GM12874 (cell line): ENCODE measurements around the gene SF3A2.
A peak's percentile ranks its signal among the peaks of the same experiment; 100 is the strongest.

Experiments used
- TF ChIP-seq, protein P1 (sequence below): IDR thresholded peaks from 2 replicates; pipeline ENCODE4 v1.5.1; 2011; ENCODE audit warnings: low read depth, mild to moderate bottlenecking, control low read depth, low read length, moderate library complexity; ENCODE audit not compliant: insufficient read depth

SF3A2 gene

DNA sequence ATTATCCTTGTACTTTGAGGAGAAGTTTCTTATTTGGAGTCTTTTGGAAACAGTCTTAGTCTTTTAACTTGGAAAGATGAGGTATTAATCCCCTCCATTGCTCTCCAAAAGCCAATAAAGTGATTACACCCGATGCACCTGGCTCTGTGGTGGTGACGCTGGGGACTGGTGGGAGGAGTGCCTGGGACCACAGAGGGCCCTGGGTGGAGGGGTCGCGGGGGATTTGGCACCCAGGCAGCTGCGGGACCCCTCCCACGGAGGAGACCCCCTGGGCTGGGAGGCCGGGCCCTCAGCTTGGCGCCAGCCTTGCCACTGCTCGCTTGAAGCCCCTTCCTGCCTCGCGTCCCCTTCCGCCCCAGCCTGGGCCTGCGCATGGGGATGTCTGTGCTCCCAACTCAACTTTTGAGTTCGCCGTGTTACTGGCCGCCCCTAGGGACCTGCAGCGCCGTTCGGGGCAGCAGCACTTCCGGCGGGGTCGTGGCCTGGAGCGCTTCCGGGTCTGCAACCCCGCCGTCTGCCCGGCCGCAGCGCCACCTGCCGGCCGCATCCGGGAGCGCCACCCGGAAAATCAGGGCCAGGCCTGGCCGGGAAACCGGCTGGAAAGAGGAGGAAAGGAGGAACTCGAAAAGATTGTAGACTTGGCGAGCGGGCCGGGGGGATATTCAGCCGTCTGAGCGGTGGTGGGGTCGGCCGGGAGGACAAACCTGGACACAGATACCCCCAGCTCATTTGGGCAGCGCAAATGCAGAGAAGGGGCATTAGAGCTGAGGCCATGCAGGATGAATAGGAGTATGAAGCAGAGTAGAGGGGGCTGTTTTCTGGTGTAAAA, 36.9 kb downstream of the SF3A2 start:
- TF ChIP-seq, protein P1, sequence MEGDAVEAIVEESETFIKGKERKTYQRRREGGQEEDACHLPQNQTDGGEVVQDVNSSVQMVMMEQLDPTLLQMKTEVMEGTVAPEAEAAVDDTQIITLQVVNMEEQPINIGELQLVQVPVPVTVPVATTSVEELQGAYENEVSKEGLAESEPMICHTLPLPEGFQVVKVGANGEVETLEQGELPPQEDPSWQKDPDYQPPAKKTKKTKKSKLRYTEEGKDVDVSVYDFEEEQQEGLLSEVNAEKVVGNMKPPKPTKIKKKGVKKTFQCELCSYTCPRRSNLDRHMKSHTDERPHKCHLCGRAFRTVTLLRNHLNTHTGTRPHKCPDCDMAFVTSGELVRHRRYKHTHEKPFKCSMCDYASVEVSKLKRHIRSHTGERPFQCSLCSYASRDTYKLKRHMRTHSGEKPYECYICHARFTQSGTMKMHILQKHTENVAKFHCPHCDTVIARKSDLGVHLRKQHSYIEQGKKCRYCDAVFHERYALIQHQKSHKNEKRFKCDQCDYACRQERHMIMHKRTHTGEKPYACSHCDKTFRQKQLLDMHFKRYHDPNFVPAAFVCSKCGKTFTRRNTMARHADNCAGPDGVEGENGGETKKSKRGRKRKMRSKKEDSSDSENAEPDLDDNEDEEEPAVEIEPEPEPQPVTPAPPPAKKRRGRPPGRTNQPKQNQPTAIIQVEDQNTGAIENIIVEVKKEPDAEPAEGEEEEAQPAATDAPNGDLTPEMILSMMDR: peak; percentile 96

DNA sequence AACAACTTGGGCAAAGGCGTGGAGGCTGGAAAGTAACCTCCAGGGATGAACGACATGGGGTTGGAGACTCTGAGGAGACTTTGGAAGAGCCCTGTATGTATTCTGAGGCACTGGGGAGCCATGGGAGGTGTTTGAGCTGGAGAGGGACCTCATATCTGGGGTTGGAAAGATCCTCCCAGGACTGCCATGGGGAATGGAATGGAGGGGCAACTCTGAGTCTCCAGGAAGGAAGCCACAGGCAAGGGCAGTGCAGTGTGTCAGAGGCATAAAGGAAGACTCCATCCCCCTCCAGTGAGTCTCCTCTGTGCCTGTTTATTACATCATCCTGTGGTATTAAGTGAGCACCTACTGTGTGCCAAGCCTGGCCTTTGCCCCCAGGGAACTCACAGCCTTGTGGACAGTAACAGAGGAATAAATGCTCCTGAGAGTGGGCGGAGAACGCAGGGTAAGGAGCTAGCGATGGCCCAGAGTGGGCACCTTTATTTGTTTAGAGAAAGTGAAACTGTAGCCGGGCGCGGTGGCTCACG, 37.6 kb downstream of the SF3A2 start:
- TF ChIP-seq, protein P1: no peak

DNA sequence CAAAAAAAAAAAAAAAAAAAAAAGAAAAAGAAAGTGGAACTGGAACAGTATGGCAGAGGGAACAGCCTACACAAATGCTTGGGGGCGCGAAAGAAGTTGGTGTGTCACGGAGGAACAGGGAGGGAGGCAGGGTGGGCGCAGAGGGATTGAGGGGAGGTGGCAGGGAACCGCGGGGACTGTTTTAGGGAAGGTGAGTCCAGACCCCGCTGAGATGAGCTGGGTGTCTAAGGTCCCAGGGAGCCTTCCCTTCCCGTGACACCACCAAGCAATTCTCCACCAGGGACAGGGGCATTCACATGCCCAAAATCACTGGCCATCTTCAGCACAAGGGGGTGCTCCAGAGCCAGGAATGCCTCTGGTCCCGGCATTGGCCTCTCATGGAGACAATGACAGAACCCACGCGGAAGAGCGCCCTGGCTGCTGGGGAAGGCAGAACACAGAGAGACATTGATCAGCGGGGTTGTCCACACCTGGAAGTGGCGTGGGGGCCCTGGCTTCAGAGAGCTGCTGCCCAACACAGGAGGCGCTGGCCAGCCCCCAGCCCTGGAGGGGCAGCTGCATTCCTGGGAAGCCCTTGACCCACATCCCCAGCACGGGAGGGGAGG, 38.4 kb downstream of the SF3A2 start:
- TF ChIP-seq, protein P1: peak; percentile 55

DNA sequence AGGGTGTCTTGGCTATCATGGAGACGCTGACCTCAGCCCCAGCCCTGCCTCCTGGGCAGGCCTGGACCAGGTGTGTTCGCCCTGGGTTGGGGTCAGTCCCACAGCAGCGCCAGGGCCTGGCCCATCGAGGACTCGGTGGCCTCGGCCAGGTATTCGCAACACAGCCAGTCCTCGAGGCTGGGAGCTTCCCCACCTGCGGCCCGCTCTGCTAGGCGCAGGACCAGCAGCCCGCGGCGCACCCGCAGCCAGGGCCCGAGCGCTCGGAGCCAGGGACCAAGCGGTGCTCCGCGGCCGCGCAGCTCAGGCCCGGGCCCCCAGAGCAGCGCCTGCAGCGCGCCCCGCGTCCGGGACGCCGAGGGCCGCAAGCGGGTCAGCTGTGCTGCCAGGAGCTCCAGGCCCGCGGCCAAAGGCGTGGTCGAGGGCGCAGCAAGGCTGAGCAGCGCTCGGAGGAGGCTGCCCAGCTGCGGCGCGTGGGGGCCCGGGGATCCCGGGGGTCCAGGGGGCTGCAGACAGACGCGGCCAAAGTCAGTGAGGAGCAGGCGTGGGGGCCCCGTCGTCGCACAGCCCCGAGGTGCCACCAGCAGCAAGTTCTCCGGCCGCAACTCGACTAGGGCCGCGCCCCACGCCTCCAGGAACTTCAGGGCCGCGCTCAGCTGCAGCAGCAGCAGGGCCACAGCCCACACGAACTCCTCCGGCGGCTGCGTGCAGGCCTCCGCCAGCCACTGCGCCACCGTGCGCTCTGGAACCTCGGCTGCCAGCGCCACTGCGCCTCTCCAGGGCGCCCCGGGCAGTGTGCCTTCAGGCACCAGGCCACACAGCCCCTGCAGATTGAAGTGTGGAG, 39.2 kb downstream of the SF3A2 start:
- TF ChIP-seq, protein P1: no peak

DNA sequence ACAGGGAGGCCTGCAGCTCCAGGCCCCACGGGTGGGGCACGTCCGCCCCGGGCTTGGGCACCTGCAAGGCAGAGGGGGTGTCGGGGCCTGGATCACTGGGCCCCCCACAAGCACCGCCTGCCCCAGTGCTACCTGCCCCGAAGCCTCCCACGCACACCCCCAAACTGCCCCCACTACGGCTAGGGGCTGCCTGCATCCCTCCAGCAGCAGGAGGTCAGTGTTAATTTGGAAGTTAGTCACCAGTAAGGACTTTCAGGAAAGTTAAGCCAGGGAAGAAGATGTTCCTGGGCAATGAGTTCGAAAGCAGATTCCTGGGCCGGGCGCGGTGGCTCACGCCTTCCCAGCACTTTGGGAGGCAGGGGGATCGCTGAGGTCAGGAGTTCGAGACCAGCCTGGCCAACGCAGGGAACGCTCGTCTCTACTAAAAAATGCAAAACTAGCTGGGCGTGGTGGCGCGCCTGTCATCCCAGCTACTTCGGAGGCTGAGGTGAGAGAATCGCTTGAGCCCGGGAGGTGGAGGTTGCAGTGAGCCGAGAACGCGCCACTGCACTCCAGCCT, 39.9 kb downstream of the SF3A2 start:
- TF ChIP-seq, protein P1: no peak

DNA sequence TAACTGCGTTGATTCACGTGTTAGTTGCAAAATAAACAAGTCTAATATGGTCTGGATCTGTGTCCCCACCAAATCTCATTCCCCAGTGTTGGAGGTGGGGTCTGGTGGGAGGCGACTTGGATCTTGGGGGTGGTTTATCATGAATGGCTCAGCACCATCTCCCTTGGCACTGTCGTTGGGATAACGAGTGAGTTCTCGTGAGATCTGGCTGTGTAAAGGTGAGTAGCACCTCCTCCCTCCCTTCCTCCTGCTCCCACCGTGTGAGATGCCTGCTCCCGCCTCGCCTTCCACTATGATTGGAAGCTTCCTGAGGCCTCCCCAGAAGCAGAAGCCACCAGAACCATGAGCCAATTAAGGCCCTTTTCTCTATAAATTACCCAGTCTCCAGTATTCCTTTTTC, 40.5 kb downstream of the SF3A2 start:
- TF ChIP-seq, protein P1: no peak
